CD4-positive, CD25-positive, alpha-beta regulatory T cell (primary cell): ENCODE measurements around the gene HPCA. TPM values are rescaled to one million over a fixed set of nuclear protein-coding genes. Genes with fewer than 3 reads are reported as not detected.

Source experiments
- ATAC-seq, 2 donors: fragments of 150-1000 bp; cut with Tn5 transposase; one replicate each; pipeline ENCODE4 v1.10.0; 2021; ENCODE audit warnings: low read depth in 2 of 2, moderate number of reproducible peaks in 2 of 2, moderate library complexity in 1 of 2
- DNase-seq, 3 donors: peaks; one replicate each; pipeline versions ENCODE4 v3.0.0 to v3.0.0-alpha.2; 2012 to 2022; ENCODE audit warnings: mixed read lengths in 1 of 3
- H3K27ac ChIP-seq: one replicate; pipeline ENCODE4 v1.7.0; 2013; ENCODE audit warnings: mild to moderate bottlenecking, low read length; ENCODE audit not compliant: insufficient read depth, poor library complexity, severe bottlenecking
- H3K27me3 ChIP-seq: one replicate; pipeline ENCODE4 v1.7.0; 2013; ENCODE audit warnings: low read length; ENCODE audit not compliant: control insufficient read depth, insufficient read depth
- H3K36me3 ChIP-seq: one replicate; pipeline ENCODE4 v1.7.0; 2013; ENCODE audit warnings: mild to moderate bottlenecking, low read length, moderate library complexity; ENCODE audit not compliant: control insufficient read depth, insufficient read depth
- H3K4me1 ChIP-seq: 2 replicates; pipeline ENCODE4 v1.7.0; 2013; ENCODE audit warnings: mild to moderate bottlenecking, low read length; ENCODE audit not compliant: insufficient read depth, control insufficient read depth, poor library complexity, severe bottlenecking
- H3K4me3 ChIP-seq: one replicate; pipeline ENCODE4 v1.7.0; 2013; ENCODE audit warnings: low read depth, mild to moderate bottlenecking, low read length, moderate library complexity
- H3K9me3 ChIP-seq, 2 experiments: 1 replicate in 1 of 2; 2 replicates in 1 of 2; pipeline ENCODE4 v1.7.0; 2013; ENCODE audit warnings: low read length in 2 of 2, mild to moderate bottlenecking in 1 of 2, moderate library complexity in 1 of 2; ENCODE audit not compliant: control insufficient read depth in 2 of 2
- H3K27ac Mint-ChIP-seq, 3 donors: one replicate each; pipeline ENCODE4 v1.8.0; 2020 to 2022; ENCODE audit warnings: mild to moderate bottlenecking in 3 of 3, mixed read lengths in 3 of 3, moderate library complexity in 2 of 3
- H3K27me3 Mint-ChIP-seq: one replicate; pipeline ENCODE4 v1.8.0; 2022; ENCODE audit warnings: mild to moderate bottlenecking, mixed read lengths
- H3K36me3 Mint-ChIP-seq: one replicate; pipeline ENCODE4 v1.8.0; 2020; ENCODE audit warnings: mixed read lengths
- H3K4me1 Mint-ChIP-seq, 4 donors: one replicate each; pipeline ENCODE4 v1.8.0; 2020 to 2022; ENCODE audit warnings: mixed read lengths in 4 of 4, mild to moderate bottlenecking in 1 of 4
- H3K4me3 Mint-ChIP-seq, 4 donors: one replicate each; pipeline ENCODE4 v1.8.0; 2020 to 2022; ENCODE audit warnings: mild to moderate bottlenecking in 4 of 4, mixed read lengths in 4 of 4, moderate library complexity in 3 of 4
- H3K9me3 Mint-ChIP-seq, 7 donors: one replicate each; pipeline ENCODE4 v1.8.0; 2020 to 2022; ENCODE audit warnings: mixed read lengths in 7 of 7, mild to moderate bottlenecking in 3 of 7, moderate library complexity in 2 of 7
- polyA plus RNA-seq, 4 donors: library from polyadenylated mRNA; unstranded; fragments of 300-500 nt; fragmentation: Illumina TruSeq; gene quantifications; one replicate each; pipeline ENCODE4 v1.2.3, GENCODE V29; 2021
- total RNA-seq: library from RNA; stranded (reverse); gene quantifications from one replicate; pipeline ENCODE4 v1.2.3, GENCODE V29; 2022

HPCA gene
- total and polyA plus RNA-seq, 5 donors from 2014 or later, result not detected

- H3K36me3 ChIP-seq, result no peaks in the 10 kb centered on the region
- no peak for DNase-seq
- peaks cover 78% of the 10 kb centered on the region for H3K27me3 Mint-ChIP-seq
- ATAC-seq, result no peak
- H3K4me3 Mint-ChIP-seq, result no peak overlapping the region
- peaks cover 0 to 15% (median 6%) of the 10 kb centered on the region in 4 donors for H3K4me1 Mint-ChIP-seq
- no peaks in the 10 kb centered on the region for H3K36me3 Mint-ChIP-seq
- H3K4me1 ChIP-seq, result peaks cover 20% of the 10 kb centered on the region
- H3K27ac ChIP-seq, result no peak overlapping the region
- no peak overlapping the region for H3K27ac Mint-ChIP-seq
- no peak overlapping the region for H3K4me3 ChIP-seq
- H3K9me3 ChIP-seq, result no peaks in the 10 kb centered on the region
- no peaks in the 10 kb centered on the region for H3K9me3 Mint-ChIP-seq
- H3K27me3 ChIP-seq, result peaks cover 11% of the 10 kb centered on the region
These were observed 11.8 kb downstream of the HPCA start for GRCh38 chr1:32898056-32898455.

GRCh38 chr1:32898958-32899357, 12.7 kb downstream of the HPCA start:
- no peak for ATAC-seq
- Histone ChIP-seq H3K36me3 (no peaks in the 10 kb centered on the region), H3K27me3 (peaks cover 11% of the 10 kb centered on the region), H3K4me1 (peaks cover 11% of the 10 kb centered on the region), H3K9me3 (no peaks in the 10 kb centered on the region), H3K4me3 (no peak overlapping the region), H3K27ac (no peak overlapping the region)
- DNase-seq, result no peak
- Mint-ChIP-seq H3K4me3 (peak overlapping the region in 1 of 4 donors; percentile 61), H3K27ac (no peak overlapping the region), H3K27me3 (peaks cover 80% of the 10 kb centered on the region), H3K9me3 (no peaks in the 10 kb centered on the region), H3K4me1 (peaks cover 0 to 12% (median 5%) of the 10 kb centered on the region in 4 donors), H3K36me3 (no peaks in the 10 kb centered on the region)

GRCh38 chr1:32899586-32900296, 13.4 kb downstream of the HPCA start:
- H3K27me3 Mint-ChIP-seq, result peaks cover 85% of the 10 kb centered on the region
- H3K27me3 ChIP-seq, result peaks cover 11% of the 10 kb centered on the region
- no peak overlapping the region for H3K27ac Mint-ChIP-seq

GRCh38 chr1:32900371-32900955, 14.2 kb downstream of the HPCA start:
- peak overlapping the region in 3 of 4 donors; percentile 36 to 72 (median 68) for H3K4me3 Mint-ChIP-seq
- H3K27me3 Mint-ChIP-seq, result peaks cover 86% of the 10 kb centered on the region
- H3K27me3 ChIP-seq, result peaks cover 11% of the 10 kb centered on the region

More at GRCh38 chr1:32899586-32900296, 13.4 kb downstream of the HPCA start:
- Histone ChIP-seq H3K27ac (no peak overlapping the region), H3K4me1 (peaks cover 10% of the 10 kb centered on the region), H3K4me3 (no peak overlapping the region), H3K9me3 (no peaks in the 10 kb centered on the region), H3K36me3 (no peaks in the 10 kb centered on the region)
- DNase-seq (no peak), ATAC-seq (no peak)
- peak overlapping the region in 1 of 4 donors; percentile 72 for H3K4me3 Mint-ChIP-seq
- H3K9me3 Mint-ChIP-seq, result no peaks in the 10 kb centered on the region
- no peaks in the 10 kb centered on the region for H3K36me3 Mint-ChIP-seq
- H3K4me1 Mint-ChIP-seq, result peaks cover 0 to 12% (median 5%) of the 10 kb centered on the region in 4 donors

GRCh38 chr1:32900956-32901822, 14.9 kb downstream of the HPCA start, which contains the start of gene TMEM54:
Gene TMEM54, minus strand, starts transcription at chr1:32901389. Its CDS starts 151 bp downstream, at chr1:32901238.
- H3K9me3 ChIP-seq, result no peaks in the 10 kb centered on the region
- H3K27me3 ChIP-seq, result peaks cover 11% of the 10 kb centered on the region
- Mint-ChIP-seq H3K4me3 (peak within 1 kb of the TSS in 3 of 4 donors; percentile 66 to 81 (median 68)), H3K27me3 (peaks cover 80% of the 10 kb centered on the region), H3K36me3 (no peaks in the 10 kb centered on the region), H3K27ac (no peak within 1 kb of the TSS), H3K9me3 (no peaks in the 10 kb centered on the region), H3K4me1 (peaks cover 0 to 9% (median 4%) of the 10 kb centered on the region in 4 donors)
- peaks cover 10% of the 10 kb centered on the region for H3K4me1 ChIP-seq
- ATAC-seq (peak in 1 of 2 donors; percentile 22), DNase-seq (no peak)
- no peaks in the 10 kb centered on the region for H3K36me3 ChIP-seq
- no peak within 1 kb of the TSS for H3K27ac ChIP-seq
- H3K4me3 ChIP-seq, result no peak within 1 kb of the TSS

More at GRCh38 chr1:32900371-32900955, 14.2 kb downstream of the HPCA start:
- Mint-ChIP-seq H3K27ac (no peak overlapping the region), H3K4me1 (peaks cover 0 to 12% (median 5%) of the 10 kb centered on the region in 4 donors), H3K36me3 (no peaks in the 10 kb centered on the region), H3K9me3 (no peaks in the 10 kb centered on the region)
- Histone ChIP-seq H3K27ac (no peak overlapping the region), H3K36me3 (no peaks in the 10 kb centered on the region), H3K9me3 (no peaks in the 10 kb centered on the region), H3K4me1 (peaks cover 10% of the 10 kb centered on the region), H3K4me3 (no peak overlapping the region)
- DNase-seq (no peak), ATAC-seq (no peak)

GRCh38 chr1:32901823-32902534, 15.7 kb downstream of the HPCA start:
- no peaks in the 10 kb centered on the region for H3K9me3 Mint-ChIP-seq
- Histone ChIP-seq H3K9me3 (no peaks in the 10 kb centered on the region), H3K27me3 (peaks cover 11% of the 10 kb centered on the region), H3K4me1 (peaks cover 10% of the 10 kb centered on the region), H3K36me3 (no peaks in the 10 kb centered on the region), H3K4me3 (no peak overlapping the region), H3K27ac (no peak overlapping the region)
- H3K36me3 Mint-ChIP-seq, result no peaks in the 10 kb centered on the region
- no peak for DNase-seq
- peak overlapping the region in 3 of 4 donors; percentile 15 to 81 (median 66) for H3K4me3 Mint-ChIP-seq
- H3K27ac Mint-ChIP-seq, result no peak overlapping the region
- no peak for ATAC-seq
- peaks cover 73% of the 10 kb centered on the region for H3K27me3 Mint-ChIP-seq
- H3K4me1 Mint-ChIP-seq, result peaks cover 0 to 9% (median 3%) of the 10 kb centered on the region in 4 donors

GRCh38 chr1:32902535-32902920, 16.2 kb downstream of the HPCA start:
- H3K36me3 Mint-ChIP-seq, result no peaks in the 10 kb centered on the region
- DNase-seq, result no peak
- H3K4me1 Mint-ChIP-seq, result peaks cover 0 to 9% (median 3%) of the 10 kb centered on the region in 4 donors
- H3K9me3 ChIP-seq, result no peaks in the 10 kb centered on the region
- peaks cover 10% of the 10 kb centered on the region for H3K4me1 ChIP-seq
- H3K4me3 Mint-ChIP-seq, result peak overlapping the region in 2 of 4 donors; percentile 66 to 68
- no peak overlapping the region for H3K4me3 ChIP-seq
- no peak for ATAC-seq
- no peaks in the 10 kb centered on the region for H3K36me3 ChIP-seq
- H3K27ac Mint-ChIP-seq, result peak overlapping the region in 1 of 3 donors; percentile 70
- H3K27me3 Mint-ChIP-seq, result peaks cover 69% of the 10 kb centered on the region
- H3K9me3 Mint-ChIP-seq, result no peaks in the 10 kb centered on the region
- peaks cover 14% of the 10 kb centered on the region for H3K27me3 ChIP-seq
- no peak overlapping the region for H3K27ac ChIP-seq
